GM12864 (cell line): ENCODE data around the gene RUFY3.
"Not testable (repeated sequence)": the region's sequence is repeated elsewhere in the genome, so short reads cannot be mapped to it uniquely, and the experiment has no call there.

ENCODE experiments used
- DNase-seq: peaks from one replicate; pipeline ENCODE4 v3.0.0-alpha.2; 2011; ENCODE audit warnings: low read depth
- H3K4me3 ChIP-seq: 2 replicates; pipeline ENCODE4 v1.5.1; 2011; ENCODE audit warnings: mild to moderate bottlenecking, low read depth, low read length, control low read depth
- TF ChIP-seq, protein P1 (sequence below): IDR thresholded peaks from 2 replicates; pipeline ENCODE4 v1.5.1; 2011; ENCODE audit warnings: low read depth, mild to moderate bottlenecking, moderate library complexity, low read length, control low read depth, inconsistent platforms; ENCODE audit errors: missing control alignments

Gene RUFY3

DNA sequence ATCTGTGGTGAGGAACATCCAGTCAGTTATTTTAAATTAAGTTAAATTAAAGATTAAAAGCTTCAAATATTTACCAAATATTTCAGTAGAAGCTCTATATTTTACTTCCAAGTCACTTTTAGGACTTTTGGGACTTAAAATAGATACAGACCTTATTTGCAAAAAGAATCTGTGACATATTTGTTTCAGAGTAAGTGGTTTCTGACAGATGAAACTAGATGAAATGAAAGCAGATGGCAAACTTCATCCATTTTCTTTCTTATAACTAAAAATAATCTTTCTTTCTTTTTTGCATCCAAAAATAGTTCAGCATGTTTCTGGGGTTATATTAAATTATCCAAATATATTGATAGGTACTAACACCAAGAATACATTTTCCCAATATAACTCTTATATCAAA is 40.1 kb upstream of the RUFY3 start:
- TF ChIP-seq, protein P1, sequence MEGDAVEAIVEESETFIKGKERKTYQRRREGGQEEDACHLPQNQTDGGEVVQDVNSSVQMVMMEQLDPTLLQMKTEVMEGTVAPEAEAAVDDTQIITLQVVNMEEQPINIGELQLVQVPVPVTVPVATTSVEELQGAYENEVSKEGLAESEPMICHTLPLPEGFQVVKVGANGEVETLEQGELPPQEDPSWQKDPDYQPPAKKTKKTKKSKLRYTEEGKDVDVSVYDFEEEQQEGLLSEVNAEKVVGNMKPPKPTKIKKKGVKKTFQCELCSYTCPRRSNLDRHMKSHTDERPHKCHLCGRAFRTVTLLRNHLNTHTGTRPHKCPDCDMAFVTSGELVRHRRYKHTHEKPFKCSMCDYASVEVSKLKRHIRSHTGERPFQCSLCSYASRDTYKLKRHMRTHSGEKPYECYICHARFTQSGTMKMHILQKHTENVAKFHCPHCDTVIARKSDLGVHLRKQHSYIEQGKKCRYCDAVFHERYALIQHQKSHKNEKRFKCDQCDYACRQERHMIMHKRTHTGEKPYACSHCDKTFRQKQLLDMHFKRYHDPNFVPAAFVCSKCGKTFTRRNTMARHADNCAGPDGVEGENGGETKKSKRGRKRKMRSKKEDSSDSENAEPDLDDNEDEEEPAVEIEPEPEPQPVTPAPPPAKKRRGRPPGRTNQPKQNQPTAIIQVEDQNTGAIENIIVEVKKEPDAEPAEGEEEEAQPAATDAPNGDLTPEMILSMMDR = no peak
- no peak for DNase-seq
- H3K4me3 ChIP-seq = no peak overlapping the region

DNA sequence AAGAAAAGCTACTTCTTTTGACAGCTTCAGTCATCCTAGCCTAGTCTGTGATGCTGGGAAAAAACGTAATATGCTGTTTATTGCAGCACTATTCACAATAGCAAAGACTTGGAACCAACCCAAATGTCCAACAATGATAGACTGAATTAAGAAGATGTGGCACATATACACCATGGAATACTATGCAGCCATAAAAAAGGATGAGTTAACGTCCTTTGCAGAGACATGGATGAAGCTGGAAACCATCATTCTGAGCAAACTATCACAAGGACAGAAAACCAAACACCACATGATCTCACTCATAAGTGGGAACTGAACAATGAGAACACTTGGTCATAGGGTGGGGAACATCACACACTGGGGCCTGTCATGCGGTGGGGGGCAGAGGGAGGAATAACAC is 39.6 kb upstream of the RUFY3 start:
- not testable (repeated sequence) for H3K4me3 ChIP-seq, DNase-seq

DNA sequence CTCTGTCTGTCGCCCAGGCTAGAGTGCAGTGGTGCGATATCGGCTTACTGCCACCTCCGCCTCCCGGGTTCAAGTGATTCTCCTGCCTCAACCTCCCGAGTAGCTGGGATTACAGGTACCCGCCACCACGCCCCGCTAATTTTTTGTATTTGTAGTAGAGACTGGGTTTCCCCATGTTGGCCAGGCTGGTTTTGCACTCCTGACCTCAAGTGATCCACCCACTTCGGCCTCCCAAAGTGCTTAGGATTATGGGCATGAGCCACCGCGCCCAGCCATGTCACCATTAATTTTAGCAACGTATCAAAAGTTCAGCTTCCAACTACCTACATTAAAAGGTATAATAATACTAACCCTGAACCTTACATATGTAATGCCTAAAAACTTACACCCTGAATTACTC is 34.4 kb upstream of the RUFY3 start:
- TF ChIP-seq, protein P1 = no peak
- peak overlapping the region; percentile 80 for H3K4me3 ChIP-seq
- no peak for DNase-seq

DNA sequence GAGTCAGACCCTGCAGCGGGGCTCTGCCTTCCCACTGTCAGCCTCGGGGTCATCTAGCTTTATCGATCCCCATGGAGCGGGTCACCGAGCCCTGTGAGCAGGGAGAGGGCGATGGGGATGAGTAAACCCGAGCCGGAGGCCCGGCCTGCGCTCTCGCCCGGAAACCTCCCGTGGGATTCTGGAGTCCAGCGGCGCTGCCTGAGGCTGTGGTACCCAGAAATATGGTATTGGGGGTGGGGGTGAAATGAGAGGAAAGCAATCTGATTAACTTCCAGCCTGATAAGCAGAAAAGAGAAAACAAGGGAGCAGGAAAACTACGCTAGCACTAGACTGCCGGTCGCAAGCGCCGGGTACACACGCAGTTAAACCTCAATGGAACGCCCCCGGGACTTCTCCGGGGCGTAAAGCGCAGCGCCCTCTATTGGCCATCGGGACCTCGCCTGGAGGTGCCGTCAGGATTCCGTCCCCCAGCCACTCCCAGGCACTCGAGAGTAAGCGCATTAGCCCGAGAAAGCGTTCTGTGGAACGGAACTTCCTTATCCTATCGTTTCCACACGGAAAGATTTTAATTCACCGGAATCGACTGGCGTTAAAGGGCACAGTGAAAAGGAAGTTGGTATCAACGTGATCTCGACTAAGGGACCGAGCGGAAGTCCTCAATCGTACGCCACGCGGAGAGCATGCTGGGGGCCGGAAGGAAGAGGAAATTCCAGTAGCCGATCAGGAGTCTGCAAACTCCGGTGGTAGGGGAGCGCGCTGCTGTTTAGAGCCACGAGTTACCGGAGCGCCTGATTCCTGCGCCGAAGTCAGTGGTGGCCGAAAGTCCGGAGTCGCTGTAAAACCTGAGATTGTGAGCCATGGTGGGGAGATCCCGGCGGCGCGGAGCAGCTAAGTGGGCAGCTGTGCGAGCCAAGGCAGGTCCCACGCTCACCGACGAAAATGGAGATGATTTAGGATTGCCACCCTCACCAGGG is 33.7 kb upstream of the RUFY3 start, which contains the start of gene UTP3:
Gene UTP3, plus strand, starts transcription at position 712 of the 974 bp plus-strand sequence. Its CDS starts 146 bp downstream, at position 858.
- peak; percentile 90 for DNase-seq
- H3K4me3 ChIP-seq = peak within 1 kb of the TSS; percentile 80
- TF ChIP-seq, protein P1 = peak; percentile 94

DNA sequence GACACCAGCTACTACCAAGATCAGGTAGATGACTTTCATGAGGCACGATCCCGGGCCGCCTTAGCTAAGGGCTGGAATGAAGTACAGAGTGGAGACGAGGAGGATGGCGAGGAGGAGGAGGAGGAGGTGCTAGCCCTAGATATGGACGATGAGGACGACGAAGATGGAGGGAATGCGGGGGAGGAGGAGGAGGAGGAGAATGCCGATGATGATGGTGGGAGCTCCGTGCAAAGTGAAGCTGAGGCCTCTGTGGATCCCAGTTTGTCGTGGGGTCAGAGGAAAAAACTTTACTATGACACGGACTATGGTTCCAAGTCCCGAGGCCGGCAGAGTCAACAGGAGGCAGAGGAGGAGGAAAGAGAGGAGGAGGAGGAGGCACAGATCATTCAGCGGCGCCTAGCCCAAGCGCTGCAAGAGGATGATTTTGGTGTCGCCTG is 33.0 kb upstream of the RUFY3 start:
- TF ChIP-seq, protein P1 = no peak
- DNase-seq = no peak
- H3K4me3 ChIP-seq = peak overlapping the region; percentile 80

DNA sequence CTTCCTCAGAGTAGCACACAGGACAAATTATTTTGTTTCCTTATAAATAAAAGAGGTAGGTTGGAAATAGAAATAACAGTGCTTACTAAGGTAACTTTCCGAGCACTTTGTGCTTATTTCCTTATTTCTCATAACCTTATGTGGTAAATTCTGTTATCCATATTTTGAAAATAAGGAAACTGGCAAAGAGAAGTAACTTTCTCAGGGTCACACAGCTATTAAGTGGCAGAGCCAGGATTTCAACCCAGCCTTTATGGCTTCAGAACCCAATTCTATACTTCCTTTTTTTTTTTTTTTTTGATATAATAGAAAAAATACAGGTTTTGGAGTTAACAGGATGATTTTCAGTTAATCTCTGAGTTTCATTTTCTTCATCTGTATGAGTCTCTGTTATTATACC is 30.1 kb upstream of the RUFY3 start:
- H3K4me3 ChIP-seq = no peak overlapping the region
- no peak for DNase-seq
- TF ChIP-seq, protein P1 = no peak

DNA sequence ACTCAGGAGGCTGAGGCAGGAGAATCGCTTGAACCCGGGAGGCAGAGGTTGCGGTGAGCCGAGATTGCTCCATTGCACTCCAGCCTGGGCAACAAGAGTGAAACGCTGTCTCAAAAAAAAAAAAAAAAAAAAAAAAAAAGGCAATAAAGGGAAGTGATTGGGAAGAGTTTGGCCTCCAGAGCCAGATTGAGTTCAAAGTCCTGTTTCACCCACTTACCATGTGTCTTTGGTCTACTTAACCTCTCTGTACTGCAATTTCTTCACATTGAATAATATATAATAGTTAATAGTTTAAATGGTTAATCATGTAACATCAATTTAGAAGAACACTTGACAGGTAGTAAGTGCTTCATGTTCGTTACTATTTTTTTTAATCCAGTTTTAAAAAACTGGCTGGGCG is 27.1 kb upstream of the RUFY3 start:
- DNase-seq = not testable (repeated sequence)

DNA sequence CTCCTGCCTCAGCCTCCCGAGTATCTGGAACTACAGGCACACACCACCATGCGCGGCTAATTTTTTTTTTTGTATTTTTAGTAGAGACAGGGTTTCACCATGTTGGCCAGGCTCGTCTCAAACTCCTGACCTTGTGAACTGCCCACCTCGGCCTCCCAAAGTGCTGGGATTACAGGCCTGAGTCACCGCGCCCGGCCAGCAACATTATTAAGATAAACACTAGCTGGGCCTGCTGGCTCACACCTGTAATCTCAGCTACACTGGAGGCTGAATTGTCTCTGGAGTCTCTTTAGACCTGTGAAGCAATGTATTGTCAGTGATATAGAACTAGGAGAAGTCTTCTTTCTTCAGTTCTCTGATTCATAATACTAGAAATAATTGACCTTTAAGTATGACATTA is 23.3 kb upstream of the RUFY3 start:
- DNase-seq, H3K4me3 ChIP-seq: not testable (repeated sequence)

More for the DNA sequence above, 27.1 kb upstream of the RUFY3 start:
- H3K4me3 ChIP-seq = not testable (repeated sequence)
